K562 (cell line): ENCODE measurements around the gene SCAMP3. TPM values are rescaled to one million over a fixed set of nuclear protein-coding genes. Genes with fewer than 3 reads are reported as not detected.

Experiments
- ATAC-seq: fragments of 200-7000 bp; cut with Tn5 transposase; 3 replicates; pipeline ENCODE4 v1.9.1; 2020; ENCODE audit warnings: moderate library complexity
- BruUV-seq: library from RNA; stranded (reverse); fragments of 400-500 nt; replicated peaks from 2 replicates; lab custom pipeline; 2021; lab: Mats Ljungman, UMichigan
- CTCF ChIA-PET: fragments of 300-600 bp; formaldehyde crosslinking; extraction: SDS; loops from one replicate; lab custom pipeline; 2021; ENCODE audit warnings: low intra/inter-chr PET ratio; lab: Yijun Ruan, JAX
- POLR2A ChIA-PET: fragments of 300-600, 350-650 bp; sonication (Branson Sonifier 250); formaldehyde crosslinking; extraction: SDS; loops from one replicate; lab custom pipeline; 2021; ENCODE audit warnings: antibody characterized with exemption, inconsistent platforms; lab: Yijun Ruan, JAX
- DNase-seq, 4 experiments: peaks; one replicate each; pipeline versions ENCODE4 v3.0.0 to v3.0.0-alpha.2; 2011 to 2018; ENCODE audit warnings: low spot score in 3 of 4, mixed read lengths in 3 of 4; ENCODE audit errors: extremely low read depth in 1 of 4
- FAIRE-seq: peaks from 2 replicates; lab custom pipeline; 2011; peaks lifted over from hg19 to GRCh38; lab: Jason Lieb, UNC
- H2AFZ ChIP-seq: 2 replicates; pipeline ENCODE4 v1.6.0; 2011; ENCODE audit warnings: low read depth, low read length, control low read depth, inconsistent platforms
- H3K27ac ChIP-seq: fragments of 200-600 bp; 3 replicates; pipeline ENCODE4 v1.8.0; 2011; ENCODE audit warnings: low read depth, mild to moderate bottlenecking, control low read depth, inconsistent platforms, low read length, moderate library complexity, mixed read lengths; ENCODE audit errors: extremely low read depth
- H3K27me3 ChIP-seq, 2 experiments: fragments of 300-600 bp in 1 of 2; 2 replicates in 1 of 2; 3 replicates in 1 of 2; pipeline versions ENCODE4 v1.6.0 to v1.8.0; 2011; ENCODE audit warnings: inconsistent platforms in 2 of 2, low read length in 2 of 2, mild to moderate bottlenecking in 1 of 2, mixed read lengths in 1 of 2, moderate library complexity in 1 of 2; ENCODE audit not compliant: control insufficient read depth in 2 of 2, insufficient read depth in 2 of 2
- H3K36me3 ChIP-seq: fragments of 300-600 bp; 3 replicates; pipeline ENCODE4 v1.8.0; 2011; ENCODE audit warnings: mild to moderate bottlenecking, low read length, inconsistent platforms; ENCODE audit not compliant: control insufficient read depth, insufficient read depth
- H3K4me1 ChIP-seq, 2 experiments: fragments of 200-600 bp in 1 of 2; replicated peaks in 1 of 2; 2 replicates in 1 of 2; 3 replicates in 1 of 2; pipeline versions ENCODE4 v1.5.1 to v1.8.0; 2011; ENCODE audit warnings: inconsistent platforms in 2 of 2, low read length in 2 of 2, mild to moderate bottlenecking in 1 of 2, mixed read lengths in 1 of 2, moderate library complexity in 1 of 2; ENCODE audit not compliant: control insufficient read depth in 2 of 2, insufficient read depth in 2 of 2
- H3K4me2 ChIP-seq: 2 replicates; pipeline ENCODE4 v1.6.1; 2011; ENCODE audit warnings: low read length, control low read depth, inconsistent platforms, mixed read lengths; ENCODE audit not compliant: insufficient read depth
- H3K4me3 ChIP-seq: fragments of 200-600 bp; sonication (generic), shearing (Covaris generic); 2 replicates; pipeline ENCODE4 v1.5.1; 2016; ENCODE audit warnings: control low read depth, inconsistent platforms
- H3K79me2 ChIP-seq: fragments of 200-600 bp; 3 replicates; pipeline ENCODE4 v1.8.0; 2011; ENCODE audit warnings: low read length, inconsistent platforms; ENCODE audit not compliant: control insufficient read depth, insufficient read depth
- H3K9ac ChIP-seq, 2 experiments: 2 replicates each; pipeline versions ENCODE4 v1.6.0 to v1.6.1; 2011; ENCODE audit warnings: low read depth in 2 of 2, low read length in 2 of 2, control low read depth in 1 of 2, inconsistent platforms in 1 of 2, mild to moderate bottlenecking in 1 of 2, mixed read lengths in 1 of 2; ENCODE audit not compliant: insufficient read depth in 1 of 2
- H3K9me1 ChIP-seq: one replicate; pipeline ENCODE4 v1.6.0; 2011; ENCODE audit warnings: inconsistent platforms, mild to moderate bottlenecking, low read length, moderate library complexity; ENCODE audit not compliant: control insufficient read depth, insufficient read depth
- H3K9me3 ChIP-seq: replicated peaks from 2 replicates; pipeline ENCODE4 v1.5.1; 2011; ENCODE audit warnings: low read depth, low read length, inconsistent platforms; ENCODE audit not compliant: control insufficient read depth, insufficient read depth
- H4K20me1 ChIP-seq: replicated peaks from 2 replicates; pipeline ENCODE4 v1.6.1; 2011; ENCODE audit warnings: low read length, inconsistent platforms, mixed read lengths; ENCODE audit not compliant: control insufficient read depth, insufficient read depth
- ERF ChIP-seq: fragments of 450-650 bp; formaldehyde crosslinking; IDR thresholded peaks from 2 replicates; pipeline ENCODE4 v1.4.0; 2020; ENCODE audit warnings: mild to moderate bottlenecking, mixed read lengths
- ESRRB ChIP-seq: fragments of 250-450 bp; sonication (Bioruptor Pico); IDR thresholded peaks from 2 replicates; pipeline ENCODE4 v1.5.0; 2020; ENCODE audit warnings: mild to moderate bottlenecking, moderate library complexity, borderline replicate concordance
- GMEB1 ChIP-seq: fragments of 250-450 bp; sonication (Bioruptor Pico); IDR thresholded peaks from 2 replicates; pipeline ENCODE4 v1.4.0; 2020; ENCODE audit warnings: mild to moderate bottlenecking
- HMGN3 ChIP-seq: IDR thresholded peaks from 2 replicates; pipeline ENCODE4 v1.6.1; 2011; ENCODE audit warnings: borderline replicate concordance, low read depth, mild to moderate bottlenecking, mixed read lengths, low read length; ENCODE audit not compliant: insufficient read length; ENCODE audit errors: extremely low read depth
- NR2C1 ChIP-seq, 2 experiments: fragments of 450-650 bp; IDR thresholded peaks; 2 replicates each; pipeline ENCODE4 v1.6.1; 2017; ENCODE audit warnings: mild to moderate bottlenecking in 2 of 2, antibody characterized with exemption in 1 of 2, inconsistent platforms in 1 of 2, missing compliant biosample characterization in 1 of 2, missing genetic modification characterization in 1 of 2
- NRF1 ChIP-seq, 2 experiments: fragments of 450-650 bp; IDR thresholded peaks in 1 of 2; conservative IDR thresholded peaks in 1 of 2; 2 replicates each; pipeline ENCODE4 v1.6.1; 2014; ENCODE audit warnings: mild to moderate bottlenecking in 2 of 2
- PKNOX1 ChIP-seq: fragments of 450-650 bp; IDR thresholded peaks from 2 replicates; pipeline ENCODE4 v1.6.1; 2016
- ZBTB33 ChIP-seq: sonication (generic); formaldehyde crosslinking; IDR thresholded peaks from 2 replicates; pipeline ENCODE4 v1.8.1; 2023; ENCODE audit warnings: mild to moderate bottlenecking, missing genetic modification reagents
- ZMIZ1 ChIP-seq, 2 experiments: fragments of 150-350 bp in 1 of 2; IDR thresholded peaks; 2 replicates each; pipeline ENCODE4 v1.6.1; 2012 to 2016; ENCODE audit warnings: low read depth in 2 of 2, low read length in 2 of 2, mild to moderate bottlenecking in 1 of 2, moderate library complexity in 1 of 2
- ZNF384 ChIP-seq: IDR thresholded peaks from 2 replicates; pipeline ENCODE4 v1.6.1; 2012; ENCODE audit warnings: low read depth, low read length, improper control_type of control experiment
- WGBS: fragments of 100-300 bp; shearing (Covaris generic); methylation state at CpG from one replicate; pipeline ENCODE4 v1.1.6; 2016; ENCODE audit warnings: low coverage, mixed read lengths; ENCODE audit not compliant: insufficient coverage; ENCODE audit errors: missing lambda C conversion rate; 5-methylcytosine and 5-hydroxymethylcytosine counted together
- in situ Hi-C: fragments of 300-500 bp; cut with MboI; formaldehyde crosslinking; loops from 4 replicates; pipeline ENCODE4 v1.15.0; 2018; ENCODE audit warnings: inconsistent platforms, mixed read lengths
- intact Hi-C: fragments of 100-400 bp; cut with micrococcal nuclease; formaldehyde crosslinking; loops from 2 replicates; pipeline ENCODE4 v1.14.2; 2022
- polyA plus RNA-seq, 8 experiments: library from polyadenylated mRNA; depleted of rRNA in 4 of 8; stranded (reverse) in 5 of 8; unstranded in 3 of 8; fragments of >200 nt; fragmentation: Nextera tagmentation in 2 of 8; fragmentation: Illumina TruSeq in 1 of 8; extraction: Ambion mirVana in 2 of 8; extraction: Trizol in 1 of 8; gene quantifications; 2 replicates each; pipeline versions ENCODE4 v1.2.1 to v1.2.3, GENCODE V29; 2011 to 2014; ENCODE audit warnings: inconsistent platforms in 1 of 8, missing spikeins in 1 of 8
- total RNA-seq, 7 experiments: library from RNA; depleted of rRNA in 6 of 7; stranded (reverse); fragments of >200 nt in 6 of 7; fragmentation: Illumina TruSeq in 2 of 7; extraction: Trizol in 2 of 7; gene quantifications; 2 replicates each; pipeline versions ENCODE4 v1.2.1 to v1.2.3, GENCODE V29; 2011 to 2021; ENCODE audit warnings: low replicate concordance in 1 of 7

The SCAMP3 gene
- total and polyA plus RNA-seq, 9 of the 15 experiments (the other 6 are each of a cell fraction or from before 2014, with no cell fraction given) = 14.2 to 131 (median 86.1) TPM

- H3K9ac ChIP-seq = peak within 1 kb of the TSS; percentile 90 to 92
- H3K9me1 ChIP-seq = no peaks in the 10 kb centered on the region
- H4K20me1 ChIP-seq = no peaks in the 10 kb centered on the region; the same call in 1 of the 2 replicates
- peak within 1 kb of the TSS; percentile 100 for H3K4me2 ChIP-seq
- FAIRE-seq (peak; percentile 93), DNase-seq (peak; percentile 93 to 99 (median 96)), ATAC-seq (peak; percentile 87)
- peaks cover 21 to 32% of the 10 kb centered on the region in 2 experiments; a peak in 4 of 5 replicates for H3K4me1 ChIP-seq
- peak within 1 kb of the TSS; percentile 93 for H3K4me3 ChIP-seq
- H3K27ac ChIP-seq = peak within 1 kb of the TSS; percentile 85
- WGBS = under 1% methylated on average over 46 of the region's 61 CpGs
- H3K36me3 ChIP-seq = peaks cover 41% of the 10 kb centered on the region
- no peaks in the 10 kb centered on the region for H3K9me3 ChIP-seq
- ChIA-PET POLR2A (interaction anchor here (0.6 to 4.7 kb wide), 8 partner anchors 9 to 671 kb away, joined by 3 to 22 read pairs (median 3); partner anchors contain the start of genes RUSC1 and SCAMP3), CTCF (interaction anchor here (0.6 kb wide), 1 partner anchor 322 kb away, joined by 3 read pairs; no protein-coding TSS in a partner anchor)
- peaks cover 46% of the 10 kb centered on the region for H3K79me2 ChIP-seq
- peak within 1 kb of the TSS; percentile 83 for H2AFZ ChIP-seq
- BruUV-seq = TSS peak; percentile 76
- intact Hi-C loops (loop anchor here (1.0 kb wide), 1 partner anchor 11 kb away; the partner anchor contains the start of gene SCAMP3), in situ Hi-C loops (no loop called here)
- no peaks in the 10 kb centered on the region for H3K27me3 ChIP-seq
- TF ChIP-seq HMGN3 (peak; percentile 54), GMEB1 (CRISPR knock-in tag) (peak; percentile 99), PKNOX1 (peak; percentile 89), NR2C1 (IDR thresholded peaks at IDR 0.05) (no peak), NR2C1 (tag; IDR thresholded peaks at IDR 0.05) (peak; percentile 52; the same call in 1 of the 2 replicates), ERF (CRISPR knock-in tag) (0 out of 2 replicates have a peak, but pooled peaks have one; percentile 65), NRF1 (conservative IDR thresholded peaks at IDR 0.05 in 1 of 2, IDR thresholded peaks at IDR 0.05 in 1 of 2) (peak; percentile 85 to 87), ZBTB33 (CRISPR knock-in tag) (peak; percentile 60), ZNF384 (0 out of 2 replicates have a peak, but pooled peaks have one; percentile 21), ESRRB (0 out of 2 replicates have a peak, but pooled peaks have one; percentile 61), ZMIZ1 (IDR thresholded peaks at IDR 0.05; ENCODE audit: low read depth in 2 of 2, low read length in 2 of 2) (no peak)
Measured at GRCh38 chr1:155273343-155274245, 11.4 kb upstream of the SCAMP3 start, which contains the start of gene CLK2. Gene CLK2, minus strand, starts transcription at chr1:155273504. Its CDS starts 2,527 bp downstream, at chr1:155270977.
